ENCODE data around the gene TRAPPC2.

TRAPPC2 gene

DNA sequence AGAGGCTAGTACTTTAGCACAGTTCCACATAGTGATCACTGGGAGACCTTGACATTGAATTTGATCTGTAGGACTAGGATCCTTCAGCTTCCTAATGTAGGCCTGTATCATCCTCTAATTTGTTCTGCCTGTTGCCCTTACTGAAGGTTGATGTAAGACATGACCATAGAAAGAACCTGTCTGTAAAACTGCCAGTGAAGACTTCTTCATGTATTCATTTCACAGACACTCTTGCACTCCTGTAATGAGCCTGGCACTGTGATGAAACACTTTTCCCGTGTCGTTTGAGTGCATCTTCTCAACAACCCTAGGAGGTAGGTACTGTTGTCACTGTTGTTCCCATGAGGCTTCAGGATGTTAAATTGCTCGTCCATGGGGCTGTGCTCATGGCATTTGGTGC is 30.8 kb downstream of the TRAPPC2 start:
- TF ChIP-seq, protein P1, sequence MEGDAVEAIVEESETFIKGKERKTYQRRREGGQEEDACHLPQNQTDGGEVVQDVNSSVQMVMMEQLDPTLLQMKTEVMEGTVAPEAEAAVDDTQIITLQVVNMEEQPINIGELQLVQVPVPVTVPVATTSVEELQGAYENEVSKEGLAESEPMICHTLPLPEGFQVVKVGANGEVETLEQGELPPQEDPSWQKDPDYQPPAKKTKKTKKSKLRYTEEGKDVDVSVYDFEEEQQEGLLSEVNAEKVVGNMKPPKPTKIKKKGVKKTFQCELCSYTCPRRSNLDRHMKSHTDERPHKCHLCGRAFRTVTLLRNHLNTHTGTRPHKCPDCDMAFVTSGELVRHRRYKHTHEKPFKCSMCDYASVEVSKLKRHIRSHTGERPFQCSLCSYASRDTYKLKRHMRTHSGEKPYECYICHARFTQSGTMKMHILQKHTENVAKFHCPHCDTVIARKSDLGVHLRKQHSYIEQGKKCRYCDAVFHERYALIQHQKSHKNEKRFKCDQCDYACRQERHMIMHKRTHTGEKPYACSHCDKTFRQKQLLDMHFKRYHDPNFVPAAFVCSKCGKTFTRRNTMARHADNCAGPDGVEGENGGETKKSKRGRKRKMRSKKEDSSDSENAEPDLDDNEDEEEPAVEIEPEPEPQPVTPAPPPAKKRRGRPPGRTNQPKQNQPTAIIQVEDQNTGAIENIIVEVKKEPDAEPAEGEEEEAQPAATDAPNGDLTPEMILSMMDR (IDR thresholded peaks at IDR 0.05; ENCODE audit: extremely low read depth, missing control alignments): no peak

DNA sequence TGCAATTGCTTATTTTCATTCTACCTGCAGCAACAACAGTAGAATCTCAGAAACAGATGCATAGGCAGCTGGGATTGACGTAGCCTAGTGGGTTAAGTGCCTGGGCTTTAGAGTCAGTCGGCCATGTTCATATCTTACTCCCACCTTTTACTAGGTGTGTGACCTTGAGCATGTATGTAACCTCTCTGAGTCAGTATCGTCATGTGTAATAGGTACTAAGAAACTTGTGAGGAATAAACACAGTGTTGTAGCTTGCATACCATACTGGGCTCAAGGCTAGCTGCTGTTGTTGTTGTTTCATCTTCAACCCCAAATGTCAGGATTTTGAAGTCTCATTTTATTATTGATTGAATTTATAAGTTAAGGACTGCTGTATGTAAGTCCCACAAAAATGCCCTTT is 31.3 kb downstream of the TRAPPC2 start:
- no peak for DNase-seq (ENCODE audit: low spot score)
- TF ChIP-seq, protein P1 (IDR thresholded peaks at IDR 0.05; ENCODE audit: extremely low read depth, missing control alignments): no peak

More for the DNA sequence above, 30.8 kb downstream of the TRAPPC2 start:
- no peak for DNase-seq (ENCODE audit: low spot score)

DNA sequence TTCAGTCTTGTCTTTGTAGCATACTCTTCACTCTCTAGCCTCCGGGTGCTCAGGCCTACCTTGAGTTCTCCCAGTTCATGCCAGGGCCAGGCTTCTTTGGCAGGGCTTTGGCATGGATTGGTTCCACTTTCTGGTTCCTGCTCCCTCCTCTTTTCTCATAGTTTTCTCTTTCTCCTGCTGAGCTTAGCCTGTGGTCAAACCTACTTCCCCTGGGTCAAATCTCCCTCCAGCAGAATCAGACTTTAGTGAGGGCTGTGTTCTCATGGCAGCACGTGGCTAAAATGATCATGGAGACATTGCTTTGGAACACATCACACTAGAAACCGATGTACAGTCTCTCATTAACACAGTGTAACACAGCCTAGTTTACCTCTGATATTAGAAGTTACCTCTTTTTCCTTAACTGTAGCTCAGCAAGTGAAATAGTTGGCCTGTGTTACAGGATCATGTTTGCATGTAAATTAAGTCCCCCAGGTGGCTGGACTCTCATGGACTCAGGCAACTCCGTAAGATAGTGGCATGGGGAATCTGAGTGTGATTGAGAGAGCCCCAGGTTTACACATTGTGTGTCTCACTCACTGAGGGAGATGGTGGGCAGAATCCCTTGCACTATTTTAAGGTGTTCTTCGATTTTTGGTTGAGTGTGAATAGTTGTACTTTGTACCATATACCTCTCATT is 32.2 kb downstream of the TRAPPC2 start:
- no peak for DNase-seq (ENCODE audit: low spot score)
- TF ChIP-seq, protein P1 (IDR thresholded peaks at IDR 0.05; ENCODE audit: extremely low read depth, missing control alignments): no peak

DNA sequence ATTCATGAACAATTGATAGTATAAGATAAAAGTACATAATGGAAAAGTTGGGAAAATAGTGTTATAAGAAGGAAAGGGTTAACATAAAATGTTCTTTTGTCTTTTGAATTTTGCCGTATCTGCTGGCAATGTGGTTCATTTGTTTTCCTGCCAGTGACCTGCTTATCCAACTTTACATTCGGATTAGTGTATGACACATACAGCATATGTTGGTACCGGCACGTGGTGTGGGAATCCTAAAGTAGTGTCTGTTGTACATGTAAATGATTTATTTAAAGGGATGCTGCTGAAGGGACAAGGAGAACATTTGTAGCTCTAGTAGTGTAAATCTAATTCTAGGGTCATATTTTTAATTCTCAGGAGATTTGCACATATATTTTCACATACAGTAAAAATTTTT is 34.0 kb downstream of the TRAPPC2 start:
- TF ChIP-seq, protein P1 (IDR thresholded peaks at IDR 0.05; ENCODE audit: extremely low read depth, missing control alignments): no peak
- DNase-seq (ENCODE audit: low spot score): no peak

DNA sequence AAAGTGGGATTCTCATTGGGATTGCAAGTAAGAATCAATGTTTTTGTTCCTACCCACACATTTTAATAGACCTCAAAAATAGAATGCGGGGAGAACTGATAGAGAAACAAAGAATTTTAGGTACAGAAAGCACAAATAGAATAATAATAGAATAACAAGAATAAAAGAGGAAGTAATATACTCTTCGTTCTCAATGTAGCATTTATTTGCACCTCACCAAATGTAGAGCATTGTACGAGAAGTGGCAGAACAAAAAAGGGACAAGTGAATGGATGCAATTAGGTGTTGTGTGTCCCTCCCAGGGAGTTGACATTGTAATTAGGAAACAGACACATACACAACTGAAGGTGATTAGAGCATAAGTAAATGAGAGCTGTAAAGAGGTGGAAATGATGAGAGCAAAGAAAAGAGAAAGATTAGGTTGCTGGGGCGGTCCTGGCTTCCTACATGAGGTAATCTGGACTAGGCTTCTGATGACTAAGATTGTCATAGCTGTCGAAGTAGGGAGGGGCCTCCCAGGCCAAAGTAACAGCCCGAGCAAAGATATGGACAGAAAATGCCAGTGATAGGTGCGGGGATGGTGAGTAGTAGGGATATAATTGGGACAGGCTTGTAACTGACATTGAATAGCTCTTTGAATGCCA is 35.1 kb downstream of the TRAPPC2 start:
- DNase-seq (ENCODE audit: low spot score): peak; percentile 47

DNA sequence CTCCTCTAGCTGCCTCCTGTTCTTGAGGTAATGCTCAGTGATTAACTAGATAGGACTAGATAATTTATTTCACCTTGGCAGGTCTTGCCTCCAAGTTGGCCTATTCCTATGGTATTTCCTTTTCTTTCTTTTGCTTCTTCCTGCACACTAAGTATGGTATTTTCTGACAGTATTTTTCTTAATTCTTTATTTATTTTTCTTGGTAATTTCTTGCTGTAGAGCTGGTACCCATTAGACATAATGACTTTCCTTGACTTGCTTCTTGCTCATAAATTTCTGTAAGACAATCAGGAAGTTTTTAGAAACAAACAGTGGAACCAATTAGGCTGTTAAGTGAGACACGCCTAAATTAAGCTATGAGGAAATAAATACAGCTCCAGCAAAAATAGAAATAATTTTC is 36.0 kb downstream of the TRAPPC2 start:
- no peak for DNase-seq (ENCODE audit: low spot score)
- TF ChIP-seq, protein P1 (IDR thresholded peaks at IDR 0.05; ENCODE audit: extremely low read depth, missing control alignments): no peak

More for the DNA sequence above, 35.1 kb downstream of the TRAPPC2 start:
- TF ChIP-seq, protein P1 (IDR thresholded peaks at IDR 0.05; ENCODE audit: extremely low read depth, missing control alignments): no peak

DNA sequence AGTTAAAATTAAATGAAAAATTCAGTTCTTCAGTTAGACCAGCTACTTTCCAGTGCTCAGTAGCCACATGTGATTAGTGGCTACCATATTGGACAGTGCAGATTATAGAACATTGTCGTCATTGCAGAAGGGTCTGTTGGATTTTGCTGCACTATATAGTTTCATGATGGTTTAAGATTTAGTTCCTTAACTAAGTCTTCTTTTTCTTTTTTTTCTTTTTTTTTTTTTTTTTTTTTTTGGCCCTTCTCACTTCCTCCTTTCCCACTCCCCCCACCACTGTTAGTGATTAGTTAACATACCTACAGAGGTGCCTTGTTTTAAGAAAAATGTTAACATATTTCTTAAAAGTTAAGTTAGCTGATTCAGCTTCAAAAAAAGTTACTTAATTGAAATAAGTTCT is 36.4 kb downstream of the TRAPPC2 start:
- no peak for DNase-seq (ENCODE audit: low spot score)
- TF ChIP-seq, protein P1 (IDR thresholded peaks at IDR 0.05; ENCODE audit: extremely low read depth, missing control alignments): no peak
